Testis (tissue), 3 donors: ENCODE data around the gene LYST. TPM values are rescaled to one million over a fixed set of nuclear protein-coding genes. Genes with fewer than 3 reads are reported as not detected.
"Not testable (repeated sequence)": the region's sequence is repeated elsewhere in the genome, so short reads cannot be mapped to it uniquely, and the experiment has no call there.

Experiments used
- DNase-seq: peaks from one replicate; pipeline ENCODE4 v3.0.0-alpha.2; 2019
- H3K27ac ChIP-seq, 2 donors: fragments of 200-600 bp; sonication (generic); one replicate each; pipeline ENCODE4 v1.5.1; 2019
- H3K27me3 ChIP-seq: fragments of 200-600 bp; sonication (generic); one replicate; pipeline ENCODE4 v1.5.1; 2019
- H3K36me3 ChIP-seq: fragments of 200-600 bp; sonication (generic); one replicate; pipeline ENCODE4 v1.5.1; 2017; ENCODE audit warnings: low read depth; ENCODE audit errors: missing control alignments
- H3K4me1 ChIP-seq: fragments of 200-600 bp; sonication (generic); one replicate; pipeline ENCODE4 v1.5.1; 2019
- H3K4me3 ChIP-seq, 2 donors: fragments of 200-600 bp; sonication (generic); one replicate each; pipeline ENCODE4 v1.5.1; 2017 to 2019
- H3K9me3 ChIP-seq: fragments of 200-600 bp; sonication (generic); one replicate; pipeline ENCODE4 v1.5.1; 2017
- CTCF ChIP-seq, 3 experiments: fragments of 450-650 bp in 2 of 3; fragments of 200-600 bp in 1 of 3; sonication (generic) in 1 of 3; IDR thresholded peaks; one replicate each; pipeline ENCODE4 v1.5.1; 2016 to 2019; ENCODE audit warnings: antibody characterized with exemption in 3 of 3, mild to moderate bottlenecking in 2 of 3, moderate library complexity in 1 of 3
- POLR2A ChIP-seq: fragments of 450-650 bp; IDR thresholded peaks from one replicate; pipeline ENCODE4 v1.6.1; 2017; ENCODE audit warnings: antibody characterized with exemption, mild to moderate bottlenecking, moderate library complexity
- WGBS, 2 donors: methylation state at CpG; one replicate each; pipeline ENCODE4 v1.1.5; 2018; 5-methylcytosine and 5-hydroxymethylcytosine counted together
- intact Hi-C: fragments of 100-400 bp; cut with DNase I; formaldehyde crosslinking; loops from one replicate; pipeline ENCODE4 v1.15.1; 2023; ENCODE audit warnings: low total_unique reads
- polyA plus RNA-seq: library from polyadenylated mRNA; stranded (reverse); fragments of 350-450 nt; fragmentation: Illumina TruSeq; extraction: RNeasy Lipid Tissue Mini Kit (QIAGEN cat#74804); gene quantifications from one replicate; pipeline ENCODE4 v1.2.3, GENCODE V29; 2014; ENCODE audit warnings: low read depth, low replicate concordance; ENCODE audit not compliant: insufficient read depth
- total RNA-seq, 2 donors: library from RNA; depleted of rRNA; stranded (reverse); fragments of >200 nt; gene quantifications; one replicate each; pipeline ENCODE4 v1.2.3, GENCODE V29; 2016

The LYST gene
- total and polyA plus RNA-seq, 3 donors from 2014 or later: 22.9 to 69.1 (median 60.9) TPM

- H3K9me3 ChIP-seq: no peaks in the 10 kb centered on the region
- H3K4me3 ChIP-seq: no peak overlapping the region
- no peaks in the 10 kb centered on the region for H3K27me3 ChIP-seq
- 81 to 83% methylated on average over 14 of the region's 14 CpGs for WGBS, 2 donors
- no peak for DNase-seq
- no peak overlapping the region for H3K27ac ChIP-seq
- intact Hi-C loops: no loop called here
- TF ChIP-seq CTCF (IDR thresholded peaks at IDR 0.05): no peak
- TF ChIP-seq POLR2A: no peak
- no peaks in the 10 kb centered on the region for H3K36me3 ChIP-seq
- no peaks in the 10 kb centered on the region for H3K4me1 ChIP-seq
Observed at GRCh38 chr1:235639226-235640205, 227.2 kb downstream of the LYST start.

GRCh38 chr1:235638612-235639011, 228.1 kb downstream of the LYST start:
- H3K4me1 ChIP-seq, H3K9me3 ChIP-seq, H3K4me3 ChIP-seq, H3K27ac ChIP-seq, intact Hi-C loops, H3K27me3 ChIP-seq, DNase-seq, H3K36me3 ChIP-seq: not testable (repeated sequence)
- WGBS, 2 donors: 89 to 96% methylated on average over 2 of the region's 2 CpGs

- Histone ChIP-seq H3K4me3 (no peak overlapping the region), H3K9me3 (no peaks in the 10 kb centered on the region), H3K36me3 (no peaks in the 10 kb centered on the region), H3K27me3 (no peaks in the 10 kb centered on the region), H3K27ac (no peak overlapping the region), H3K4me1 (no peaks in the 10 kb centered on the region)
- intact Hi-C loops: no loop called here
- WGBS, 2 donors: 84 to 88% methylated on average over 10 of the region's 10 CpGs
- TF ChIP-seq CTCF (IDR thresholded peaks at IDR 0.05) (no peak), POLR2A (no peak)
- no peak for DNase-seq
Observed at GRCh38 chr1:235637756-235638534, 228.8 kb downstream of the LYST start.

GRCh38 chr1:235635938-235636662, 230.6 kb downstream of the LYST start:
- TF ChIP-seq POLR2A (no peak), CTCF (IDR thresholded peaks at IDR 0.05) (no peak)
- no peaks in the 10 kb centered on the region for H3K4me1 ChIP-seq
- H3K9me3 ChIP-seq: no peaks in the 10 kb centered on the region
- H3K4me3 ChIP-seq: no peak overlapping the region
- intact Hi-C loops: no loop called here
- WGBS, 2 donors: 63 to 65% methylated on average over 12 of the region's 12 CpGs
- DNase-seq: no peak
- H3K36me3 ChIP-seq: no peaks in the 10 kb centered on the region
- H3K27ac ChIP-seq: no peak overlapping the region
- no peaks in the 10 kb centered on the region for H3K27me3 ChIP-seq
